NCI-H2171 treated with DMSO at 0.1 percent for 48 hours (cell line): Measurements from ENCODE around the gene AGPS.
"Not testable (repeated sequence)": the region's sequence is repeated elsewhere in the genome, so short reads cannot be mapped to it uniquely, and the experiment has no call there.

Experiments used
- DNase-seq: peaks from one replicate; lab custom pipeline; 2025; lab: John Stamatoyannopoulos, UW

The AGPS gene

GRCh38 chr2:177385151-177385550 lies 7.4 kb upstream of the AGPS start:
- DNase-seq: no peak

- DNase-seq: no peak
Measured at GRCh38 chr2:177391822-177392372, 676 bp upstream of the AGPS start.

GRCh38 chr2:177393203-177393755 lies 706 bp downstream of the AGPS start:
- no peak for DNase-seq

GRCh38 chr2:177393824-177394593 lies 1.4 kb downstream of the AGPS start:
- DNase-seq: no peak

GRCh38 chr2:177394594-177394973 lies 2.0 kb downstream of the AGPS start:
- DNase-seq: no peak

GRCh38 chr2:177395351-177396065 lies 2.9 kb downstream of the AGPS start:
- DNase-seq: no peak

- DNase-seq: peak; percentile 76
Measured at GRCh38 chr2:177396703-177397460, 4.3 kb downstream of the AGPS start.

GRCh38 chr2:177397481-177398289 lies 5.1 kb downstream of the AGPS start:
- DNase-seq: no peak

GRCh38 chr2:177398290-177398683 lies 5.7 kb downstream of the AGPS start:
- DNase-seq: no peak

- no peak for DNase-seq
Measured at GRCh38 chr2:177398791-177399190, 6.2 kb downstream of the AGPS start.

- DNase-seq: no peak
Measured at GRCh38 chr2:177399376-177399775, 6.8 kb downstream of the AGPS start.

GRCh38 chr2:177400337-177400923 lies 7.9 kb downstream of the AGPS start:
- no peak for DNase-seq

- DNase-seq: no peak
Measured at GRCh38 chr2:177402096-177402495, 9.5 kb downstream of the AGPS start.

- no peak for DNase-seq
Measured at GRCh38 chr2:177403838-177404237, 11.3 kb downstream of the AGPS start.

- no peak for DNase-seq
Measured at GRCh38 chr2:177404243-177404642, 11.7 kb downstream of the AGPS start.

GRCh38 chr2:177405029-177405692 lies 12.6 kb downstream of the AGPS start:
- DNase-seq: no peak

- no peak for DNase-seq
Measured at GRCh38 chr2:177406182-177406581, 13.6 kb downstream of the AGPS start.

- no peak for DNase-seq
Measured at GRCh38 chr2:177407031-177407430, 14.5 kb downstream of the AGPS start.

GRCh38 chr2:177410629-177411028 lies 18.1 kb downstream of the AGPS start:
- not testable (repeated sequence) for DNase-seq

- no peak for DNase-seq
Measured at GRCh38 chr2:177413703-177414102, 21.1 kb downstream of the AGPS start.
